HG03342 (cell line): ENCODE results near the gene BNC2.

Source experiments
- ATAC-seq: cut with Tn5 transposase; IDR thresholded peaks from one replicate; pipeline ENCODE4 v1.9.1; 2021; ENCODE audit warnings: mild to moderate bottlenecking, moderate library complexity; ENCODE audit not compliant: unreplicated experiment

Gene BNC2

GRCh38 chr9:16680975-16681651 is 189.4 kb downstream of the BNC2 start:
- no peak for ATAC-seq

DNA sequence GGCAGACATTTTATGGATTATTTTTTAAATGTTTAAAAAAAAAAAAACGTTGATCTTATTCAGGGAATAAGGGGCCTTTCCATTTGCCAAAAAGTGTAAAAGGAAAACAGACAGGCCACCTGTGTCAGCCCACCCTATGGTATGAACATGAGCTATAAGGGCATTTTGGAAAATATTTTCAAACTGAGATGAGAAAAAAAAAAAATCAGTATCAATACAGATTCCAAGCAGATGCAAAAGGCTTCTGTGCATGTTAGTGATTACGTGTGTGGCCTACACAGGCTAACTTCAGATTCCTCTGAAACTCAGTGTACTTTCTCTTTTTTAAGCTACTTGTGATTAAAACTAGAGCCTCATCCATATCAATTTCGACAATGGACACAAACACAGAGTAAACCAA is 189.9 kb downstream of the BNC2 start:
- no peak for ATAC-seq

DNA sequence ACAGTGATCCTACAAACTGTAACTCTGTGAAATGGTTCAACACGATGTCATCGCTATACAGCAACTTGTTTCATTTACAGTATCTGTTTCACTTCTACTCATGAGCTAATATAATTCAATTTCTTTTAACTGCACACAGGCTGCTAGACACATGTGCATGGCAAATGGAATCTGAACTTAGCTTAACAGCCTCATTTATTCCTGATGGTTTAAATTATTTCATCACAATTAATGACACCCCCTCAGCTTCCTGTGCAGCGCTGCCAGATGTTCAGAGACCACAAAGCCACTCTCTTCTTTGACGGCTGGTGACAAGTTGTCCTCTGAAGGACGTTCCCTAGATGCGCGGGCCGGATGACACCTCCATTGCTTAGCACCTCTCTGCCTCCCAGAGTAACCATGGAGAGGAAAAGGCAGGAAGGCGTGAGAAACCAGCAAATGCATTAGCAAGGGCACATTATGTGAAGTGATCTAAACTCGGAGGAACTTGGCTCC is 191.1 kb downstream of the BNC2 start:
- no peak for ATAC-seq

DNA sequence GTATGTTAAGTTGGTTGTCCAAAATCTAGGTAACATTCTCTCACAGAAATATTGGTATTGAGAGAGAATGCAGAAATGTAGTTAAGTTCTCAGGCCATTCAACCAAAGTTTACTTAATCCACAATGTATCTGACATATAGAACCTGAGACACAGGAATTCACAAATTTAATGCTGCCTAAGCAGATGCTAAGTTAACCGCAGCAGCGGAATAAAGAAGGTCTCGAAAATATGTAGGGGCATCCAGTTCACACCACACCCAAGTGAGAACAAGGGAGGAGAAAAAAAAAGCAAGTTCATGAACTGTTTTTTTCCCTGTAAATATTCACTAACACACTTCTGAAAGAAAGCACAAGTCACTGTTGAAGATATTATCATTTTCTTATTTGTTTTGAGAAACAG is 194.0 kb downstream of the BNC2 start:
- ATAC-seq: no peak

DNA sequence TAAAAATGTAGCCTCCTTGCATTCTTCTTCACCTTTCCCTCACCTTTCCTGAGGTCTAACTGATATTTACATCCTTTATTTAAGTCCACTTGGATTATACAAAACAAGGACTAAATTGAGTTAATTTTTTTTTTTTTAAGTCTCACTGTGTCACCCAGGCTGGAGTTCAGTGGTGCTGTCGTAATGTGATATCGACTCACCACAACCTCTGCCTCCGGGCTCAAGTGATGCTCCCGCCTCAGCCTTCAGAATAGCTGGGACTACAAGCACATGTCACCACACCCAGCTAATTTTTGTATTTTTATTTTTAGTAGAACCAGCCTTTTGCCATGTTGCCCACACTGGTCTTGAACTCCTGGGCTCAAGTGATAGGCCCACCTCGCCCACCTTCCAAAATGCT is 195.3 kb downstream of the BNC2 start:
- ATAC-seq: no peak

DNA sequence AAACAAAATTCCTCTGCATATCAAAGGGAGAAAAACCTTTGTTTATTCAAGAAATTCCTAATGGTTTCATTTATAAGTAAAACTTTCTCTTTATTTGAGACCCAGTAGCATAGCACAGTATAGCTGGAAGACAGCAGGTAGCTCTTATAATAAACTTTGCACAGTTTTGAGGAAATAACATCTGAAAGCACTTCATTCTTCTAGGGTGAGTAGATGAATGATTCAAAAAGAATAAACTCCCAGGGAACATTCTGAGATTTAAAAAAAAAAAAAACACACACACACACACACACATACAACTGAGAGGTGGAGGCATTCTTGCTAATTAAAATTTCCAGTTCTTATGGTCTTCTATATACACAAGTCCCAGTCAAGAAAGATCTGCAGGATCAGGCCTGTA is 197.3 kb downstream of the BNC2 start:
- ATAC-seq: no peak

DNA sequence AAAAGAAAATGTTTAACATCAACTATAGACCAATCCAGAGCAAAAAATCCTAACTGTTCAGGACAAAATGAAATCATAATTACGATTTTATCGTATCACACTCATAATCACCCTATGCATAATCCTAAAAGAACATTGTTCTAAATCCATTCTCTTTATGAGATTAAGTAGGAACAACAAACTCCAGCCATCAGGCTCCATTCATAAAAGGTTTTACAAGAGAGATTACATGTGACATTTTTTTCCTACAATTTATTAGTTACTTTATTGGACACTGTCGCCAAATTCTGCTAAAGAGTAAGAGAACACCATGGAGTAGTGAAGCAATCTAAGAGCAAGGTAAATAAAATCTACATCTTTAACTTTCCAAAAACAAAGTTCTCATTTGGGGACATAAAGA is 198.0 kb downstream of the BNC2 start:
- no peak for ATAC-seq

DNA sequence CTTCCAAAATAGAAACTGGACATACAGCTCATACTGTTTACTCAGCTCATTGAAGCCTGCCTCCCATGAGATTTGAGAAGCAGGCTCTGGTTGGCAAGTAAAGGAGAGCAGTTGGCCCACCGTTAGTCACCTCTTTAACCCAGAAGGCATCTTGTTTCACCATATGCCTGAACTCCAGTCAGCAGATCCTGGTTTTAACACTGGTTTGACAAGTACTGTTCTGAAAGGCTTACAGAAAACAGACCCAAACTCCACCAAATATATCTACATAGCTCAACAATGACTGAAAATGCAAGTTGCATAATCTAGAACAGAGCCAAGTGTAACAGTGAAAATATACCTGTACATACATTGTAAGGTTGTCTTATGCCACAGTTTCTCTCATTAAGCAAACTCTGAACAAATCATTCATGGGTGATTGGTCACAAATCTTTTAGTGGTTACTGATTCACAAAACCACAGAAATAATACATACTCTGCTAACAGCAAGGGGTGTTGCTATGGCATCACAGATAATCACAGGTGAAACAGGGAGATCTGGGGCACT is 198.8 kb downstream of the BNC2 start:
- ATAC-seq: no peak

- ATAC-seq: no peak
Measured at GRCh38 chr9:16670791-16671190, 199.7 kb downstream of the BNC2 start.

GRCh38 chr9:16668734-16669295 is 201.7 kb downstream of the BNC2 start:
- no peak for ATAC-seq

DNA sequence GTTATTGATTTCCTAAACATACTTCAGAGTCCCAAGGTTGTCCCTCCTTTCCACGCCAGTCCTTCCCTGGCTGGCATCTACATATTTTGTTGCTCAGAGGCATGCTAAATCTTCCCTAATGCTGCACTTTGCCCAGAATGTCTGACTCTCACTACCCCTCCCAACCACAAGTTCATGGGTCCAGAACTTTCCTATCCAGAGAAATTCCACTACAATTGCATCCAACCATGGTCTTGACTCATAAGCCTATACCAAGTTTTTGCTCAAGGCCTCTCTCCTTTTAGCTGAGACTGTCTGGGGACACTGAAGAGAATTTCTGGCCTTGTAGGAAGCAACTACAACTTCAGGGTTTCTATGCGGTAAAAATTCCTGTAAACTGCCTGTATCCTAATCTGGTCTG is 206.3 kb downstream of the BNC2 start:
- ATAC-seq: no peak

GRCh38 chr9:16661816-16662215 is 208.7 kb downstream of the BNC2 start:
- ATAC-seq: no peak

DNA sequence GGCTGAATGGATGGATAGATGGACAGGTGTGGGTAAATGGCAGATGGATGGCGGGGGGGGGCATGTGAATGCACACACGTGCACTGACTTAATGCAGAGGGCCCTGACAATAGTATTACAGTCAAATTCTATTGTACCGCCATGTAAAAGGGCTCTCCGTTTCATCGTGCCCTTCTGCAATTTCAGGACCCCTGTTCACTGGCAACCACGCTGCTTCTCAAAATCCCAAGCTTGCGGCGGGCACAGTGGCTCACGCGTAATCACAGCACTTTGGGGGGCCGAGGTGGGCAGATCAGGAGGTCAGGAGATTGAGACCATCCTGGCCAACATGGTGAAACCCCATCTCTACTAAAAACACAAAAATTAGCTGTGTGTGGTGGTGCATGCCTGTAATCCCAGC is 211.4 kb downstream of the BNC2 start:
- no peak for ATAC-seq

- ATAC-seq: no peak
Measured at GRCh38 chr9:16656432-16657169, 213.9 kb downstream of the BNC2 start.

DNA sequence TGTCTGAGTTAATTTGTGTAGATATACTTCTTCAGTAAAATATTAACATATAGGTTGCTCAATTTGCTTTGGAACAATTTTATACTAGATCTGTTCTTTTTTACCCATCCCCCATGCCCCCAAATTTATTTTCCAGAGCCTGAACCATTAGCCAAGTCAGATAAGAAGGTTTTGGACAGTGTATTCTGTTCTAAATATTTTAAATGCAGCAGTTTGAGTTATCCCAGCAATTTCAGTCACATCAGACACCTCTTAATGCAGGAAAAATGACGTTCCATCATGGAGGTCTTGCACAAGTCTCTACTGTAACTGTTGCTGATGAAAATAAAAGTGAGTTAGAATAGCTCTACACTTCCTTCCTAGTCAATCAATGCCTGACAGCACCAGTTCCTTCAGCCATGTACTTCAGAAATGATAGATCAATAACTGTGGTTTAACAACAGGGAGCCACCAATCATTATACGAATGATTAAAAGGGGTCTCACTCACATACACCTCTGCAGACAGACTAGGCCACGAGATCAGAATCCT is 215.8 kb downstream of the BNC2 start:
- ATAC-seq: no peak

GRCh38 chr9:16653491-16654399 is 216.7 kb downstream of the BNC2 start:
- no peak for ATAC-seq

DNA sequence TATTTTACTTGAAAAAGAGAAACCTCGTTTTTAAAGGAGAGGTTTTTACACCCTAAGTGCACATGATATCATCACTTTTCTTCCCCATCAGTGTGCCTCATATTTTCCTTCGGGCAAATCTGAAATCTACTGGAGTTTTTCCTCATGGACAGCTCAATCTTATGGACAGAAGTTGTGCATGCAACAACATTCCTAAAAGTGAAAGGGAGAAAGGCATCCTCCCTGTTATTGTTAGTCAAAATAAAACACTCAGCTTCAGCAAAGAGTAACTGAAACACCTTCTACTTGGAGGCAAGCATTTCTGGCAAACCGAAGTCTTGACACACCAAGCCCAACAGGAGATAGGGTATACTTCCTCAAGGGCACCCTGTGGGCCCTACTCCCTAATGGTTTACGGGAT is 217.9 kb downstream of the BNC2 start:
- no peak for ATAC-seq

GRCh38 chr9:16651446-16651964 is 219.0 kb downstream of the BNC2 start:
- ATAC-seq: no peak

- ATAC-seq: no peak
Measured at GRCh38 chr9:16645970-16646369, 224.5 kb downstream of the BNC2 start.

GRCh38 chr9:16642421-16643109 is 227.9 kb downstream of the BNC2 start:
- ATAC-seq: no peak
